Activated CD4-positive, alpha-beta memory T cell treated with anti-CD3 and anti-CD28 coated beads, Interleukin-2, amount 10 ng/mL, durations not matched to agents 7 days and 5 days (primary cell): ENCODE results near the gene MSI1. TPM values are rescaled to one million over a fixed set of nuclear protein-coding genes. Genes with fewer than 3 reads are reported as not detected.

Experiments used
- CTCF ChIA-PET: fragments of 350-600 bp; sonication (Branson Sonifier 250); formaldehyde crosslinking; loops from one replicate; lab custom pipeline; 2021; ENCODE audit warnings: antibody characterized with exemption, inconsistent platforms; lab: Charles Lee
- POLR2A ChIA-PET: fragments of 350-600 bp; sonication (Branson Sonifier 250); formaldehyde crosslinking; loops from one replicate; lab custom pipeline; 2021; ENCODE audit warnings: antibody characterized with exemption; lab: Charles Lee
- DNase-seq: peaks from one replicate; pipeline ENCODE4 v3.0.0-alpha.2; 2020
- H3K27ac Mint-ChIP-seq: one replicate; pipeline ENCODE4 v1.8.0; 2021; ENCODE audit warnings: mild to moderate bottlenecking, mixed read lengths
- H3K27me3 Mint-ChIP-seq: one replicate; pipeline ENCODE4 v1.8.0; 2021; ENCODE audit warnings: mixed read lengths
- H3K36me3 Mint-ChIP-seq: one replicate; pipeline ENCODE4 v1.8.0; 2021; ENCODE audit warnings: low read depth, mixed read lengths
- H3K4me1 Mint-ChIP-seq: one replicate; pipeline ENCODE4 v1.8.0; 2021; ENCODE audit warnings: mixed read lengths
- H3K4me3 Mint-ChIP-seq: one replicate; pipeline ENCODE4 v1.8.0; 2021; ENCODE audit warnings: mild to moderate bottlenecking, mixed read lengths
- H3K9me3 Mint-ChIP-seq: one replicate; pipeline ENCODE4 v1.8.0; 2021; ENCODE audit warnings: mixed read lengths
- total RNA-seq, 2 experiments: library from RNA; stranded (reverse); gene quantifications; one replicate each; pipeline ENCODE4 v1.2.3, GENCODE V29; 2021

Gene MSI1
- total RNA-seq, 2 experiments from 2014 or later = not detected

DNA sequence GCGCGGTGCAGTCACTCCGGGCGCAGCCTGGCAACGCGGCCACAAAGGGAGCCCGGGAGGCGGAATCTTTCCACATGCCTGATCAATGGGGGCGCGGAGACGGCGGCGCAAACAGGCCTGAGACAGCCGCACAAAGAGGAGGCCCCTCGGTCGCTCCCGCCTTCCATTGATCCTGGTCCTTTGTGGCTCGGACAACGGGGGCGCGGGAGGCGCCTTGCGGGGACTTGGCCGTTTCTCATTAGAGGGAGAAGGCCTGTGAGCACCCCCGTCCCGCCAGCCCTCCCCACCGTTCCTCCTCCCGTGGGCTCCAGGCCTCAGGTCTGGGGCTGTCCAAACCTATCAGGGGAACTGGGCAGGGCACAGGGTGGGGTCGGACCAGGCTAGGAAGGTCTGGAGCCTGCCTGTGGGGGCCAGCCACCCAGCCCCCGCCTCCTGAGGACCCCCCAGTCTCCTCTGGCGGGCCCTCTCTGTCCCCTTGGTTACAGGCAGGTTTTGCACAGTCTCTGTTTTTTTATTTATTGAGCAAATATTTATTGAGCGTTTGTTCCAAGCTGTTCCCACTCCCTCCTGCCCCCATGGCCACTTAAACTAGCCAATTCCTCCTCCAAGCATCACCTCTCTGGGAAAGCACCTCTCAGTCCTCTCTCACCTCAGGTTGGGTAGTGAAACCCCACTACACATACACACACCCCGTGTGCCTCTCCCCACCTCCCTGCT, 29.0 kb upstream of the MSI1 start:
- Mint-ChIP-seq H3K27ac (no peak overlapping the region), H3K4me3 (no peak overlapping the region), H3K4me1 (peaks cover 2% of the 10 kb centered on the region), H3K27me3 (peaks cover 22% of the 10 kb centered on the region), H3K9me3 (no peaks in the 10 kb centered on the region), H3K36me3 (no peaks in the 10 kb centered on the region)
- no peak for DNase-seq
- ChIA-PET CTCF (no interaction called here), POLR2A (no interaction called here)

DNA sequence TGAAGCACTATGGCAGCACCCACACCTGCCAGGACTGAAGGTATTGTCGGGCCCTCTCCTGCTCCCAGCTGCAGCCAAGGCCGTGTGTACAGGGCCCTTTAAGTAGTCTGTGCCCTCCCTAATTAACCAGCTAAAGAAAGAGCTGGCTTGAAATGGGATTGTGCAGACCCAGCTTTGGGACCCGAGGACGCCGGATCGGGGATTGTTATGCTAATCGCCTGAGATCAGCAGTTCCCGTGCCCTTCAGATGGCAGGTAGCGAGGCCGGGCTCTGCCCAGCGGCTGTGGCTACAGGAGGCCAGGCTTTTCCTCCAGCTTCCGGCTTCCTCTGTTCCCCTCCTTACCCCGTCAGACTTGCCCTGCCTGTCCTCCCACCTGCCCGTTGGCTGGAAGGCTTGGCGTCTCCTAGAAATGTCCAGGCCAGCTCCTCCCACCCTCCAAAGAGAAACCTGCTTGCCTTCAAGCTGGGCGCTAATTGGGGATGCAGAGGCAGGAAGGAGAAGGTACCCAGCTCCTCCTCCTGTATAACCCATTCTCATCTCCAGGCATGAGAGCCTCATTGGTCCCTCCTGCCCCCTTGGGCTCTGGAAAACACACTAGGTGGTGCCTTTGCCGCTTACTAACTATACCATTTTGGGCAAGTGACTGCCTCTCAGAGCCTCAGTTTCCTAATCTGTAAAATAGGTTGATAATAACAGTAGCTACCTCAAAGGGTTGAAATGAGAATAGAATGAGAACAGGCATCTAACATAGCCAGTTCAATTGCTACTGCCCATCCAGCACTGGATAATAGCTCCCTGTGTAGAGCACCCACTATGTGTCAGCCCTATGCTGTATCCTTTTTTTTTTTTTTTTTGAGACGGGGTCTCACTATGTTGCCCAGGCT, 25.8 kb upstream of the MSI1 start:
- H3K27me3 Mint-ChIP-seq = peaks cover 24% of the 10 kb centered on the region
- ChIA-PET POLR2A (interaction anchor here (0.9 to 1.7 kb wide), 3 partner anchors 9 to 28 kb away, joined by 3 read pairs; no protein-coding TSS in a partner anchor), CTCF (interaction anchor here (0.7 kb wide), 1 partner anchor 9 kb away, joined by 4 read pairs; no protein-coding TSS in a partner anchor)
- no peaks in the 10 kb centered on the region for H3K9me3 Mint-ChIP-seq
- H3K36me3 Mint-ChIP-seq = no peaks in the 10 kb centered on the region
- H3K4me1 Mint-ChIP-seq = peaks cover 2% of the 10 kb centered on the region
- H3K27ac Mint-ChIP-seq = no peak overlapping the region
- H3K4me3 Mint-ChIP-seq = no peak overlapping the region
- no peak for DNase-seq

DNA sequence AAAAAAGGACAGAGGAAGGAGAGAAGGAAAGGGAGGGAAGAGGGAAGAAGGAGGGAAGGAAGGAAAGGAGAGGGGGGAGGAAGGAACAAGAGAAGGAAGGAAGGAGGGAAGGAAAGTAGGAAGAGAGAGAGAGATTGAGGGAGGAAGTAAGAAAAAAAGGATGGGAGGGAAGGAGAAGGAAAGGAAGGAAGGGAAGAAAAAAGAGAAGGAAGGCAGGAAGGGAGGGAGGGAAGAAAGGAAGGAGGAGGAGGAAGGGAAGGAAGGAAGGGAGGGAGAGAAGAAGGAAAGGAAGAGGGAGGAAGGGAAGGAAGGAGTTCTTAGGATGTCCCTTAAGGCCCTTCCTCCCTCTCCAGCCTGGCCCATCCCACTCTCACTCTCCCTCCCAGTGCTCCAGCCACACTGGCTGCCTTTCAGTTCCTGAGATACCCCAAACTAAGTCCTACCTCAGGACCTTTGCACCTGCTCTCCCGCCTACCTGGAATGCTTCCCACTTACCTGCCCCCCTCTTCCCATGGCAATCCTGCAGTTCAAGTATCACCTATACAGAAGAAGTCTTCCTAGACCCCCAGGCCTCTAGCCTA, 21.7 kb upstream of the MSI1 start:
- Mint-ChIP-seq H3K9me3 (no peaks in the 10 kb centered on the region), H3K4me1 (peaks cover 2% of the 10 kb centered on the region), H3K27me3 (peaks cover 34% of the 10 kb centered on the region), H3K4me3 (no peak overlapping the region), H3K27ac (no peak overlapping the region), H3K36me3 (no peaks in the 10 kb centered on the region)
- ChIA-PET POLR2A (no interaction called here), CTCF (no interaction called here)
- no peak for DNase-seq

DNA sequence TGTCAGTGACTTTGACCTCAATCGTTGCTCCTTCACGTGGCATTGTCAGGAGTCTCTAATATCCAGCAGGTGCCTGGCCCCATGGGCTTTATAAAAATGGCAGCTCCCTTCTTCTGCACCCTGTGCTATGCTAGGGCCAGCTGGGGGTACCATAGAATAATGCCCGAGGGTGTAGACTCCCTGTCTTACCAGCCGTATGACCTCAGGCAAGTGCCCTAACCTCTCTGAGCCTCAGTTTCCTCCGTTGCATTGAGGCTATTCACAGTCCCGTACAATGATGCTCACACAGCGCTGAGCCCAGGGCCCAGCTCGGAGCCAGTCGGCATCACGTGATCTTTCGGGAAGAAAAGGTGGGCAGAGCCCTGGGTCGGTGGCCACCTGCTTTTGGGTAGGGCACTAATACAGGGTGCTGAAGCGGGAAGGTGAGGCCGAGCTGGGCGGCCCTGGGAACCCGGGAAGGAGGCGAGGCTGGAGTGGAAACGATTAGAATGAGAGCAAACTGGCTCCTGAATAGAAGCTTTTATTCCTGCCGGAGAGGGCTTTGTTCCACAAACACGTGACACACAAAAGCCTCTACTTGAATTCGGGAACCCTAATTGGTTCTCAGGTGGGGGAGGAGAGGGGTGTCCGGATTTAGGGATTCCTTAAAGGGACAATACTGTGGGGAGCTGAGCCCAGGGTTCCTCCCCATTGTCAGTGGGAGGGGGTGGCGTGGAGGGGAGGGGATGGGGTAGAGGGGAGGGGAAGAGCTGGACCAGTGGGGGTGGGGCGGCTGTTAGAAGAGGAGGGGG, 19.9 kb upstream of the MSI1 start:
- peaks cover 31% of the 10 kb centered on the region for H3K27me3 Mint-ChIP-seq
- no peak overlapping the region for H3K4me3 Mint-ChIP-seq
- H3K4me1 Mint-ChIP-seq = no peaks in the 10 kb centered on the region
- no peaks in the 10 kb centered on the region for H3K9me3 Mint-ChIP-seq
- POLR2A ChIA-PET = no interaction called here
- no peak for DNase-seq
- no peak overlapping the region for H3K27ac Mint-ChIP-seq
- no peaks in the 10 kb centered on the region for H3K36me3 Mint-ChIP-seq
- CTCF ChIA-PET = no interaction called here

DNA sequence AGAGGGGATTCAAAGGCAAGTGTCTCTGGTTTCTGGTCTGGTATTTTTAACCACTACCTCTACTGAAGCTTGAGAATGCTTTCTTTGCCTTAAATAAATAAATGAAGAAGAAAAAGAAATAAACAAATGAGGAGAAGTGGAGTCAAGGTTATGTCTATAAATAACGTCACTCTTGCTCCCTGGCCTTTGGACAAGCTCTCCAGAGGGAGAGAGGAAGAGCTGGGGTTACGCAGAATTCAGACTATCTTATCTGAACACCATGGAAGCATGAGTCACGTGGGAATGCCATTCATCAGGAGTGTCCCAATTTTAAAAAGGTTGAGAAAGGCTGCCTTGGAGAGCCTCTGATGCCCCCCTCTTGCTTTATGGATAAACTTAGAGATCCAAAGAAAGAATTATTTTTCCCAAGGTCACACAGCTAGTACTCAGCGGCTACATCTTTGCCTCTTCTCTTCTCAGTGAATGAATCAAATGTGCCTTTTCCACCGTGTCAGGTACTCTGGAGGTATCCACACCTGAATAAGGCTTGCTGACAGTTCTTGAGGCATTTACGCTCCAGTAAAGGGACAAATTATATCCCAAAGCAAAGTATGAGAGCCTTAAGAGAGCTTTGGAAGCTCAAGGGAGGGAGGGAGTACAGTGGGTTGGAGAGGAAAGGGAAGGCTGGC, 12.9 kb upstream of the MSI1 start:
- no peak overlapping the region for H3K4me3 Mint-ChIP-seq
- no peaks in the 10 kb centered on the region for H3K36me3 Mint-ChIP-seq
- no peak overlapping the region for H3K27ac Mint-ChIP-seq
- no peaks in the 10 kb centered on the region for H3K4me1 Mint-ChIP-seq
- H3K27me3 Mint-ChIP-seq = peaks cover 29% of the 10 kb centered on the region
- no peaks in the 10 kb centered on the region for H3K9me3 Mint-ChIP-seq
- ChIA-PET CTCF (interaction anchor here (1.0 to 1.2 kb wide), 2 partner anchors 16 to 21 kb away, joined by 3 read pairs; no protein-coding TSS in a partner anchor), POLR2A (interaction anchor here (1.0 kb wide), 1 partner anchor 14 kb away, joined by 3 read pairs; no protein-coding TSS in a partner anchor)
- no peak for DNase-seq

DNA sequence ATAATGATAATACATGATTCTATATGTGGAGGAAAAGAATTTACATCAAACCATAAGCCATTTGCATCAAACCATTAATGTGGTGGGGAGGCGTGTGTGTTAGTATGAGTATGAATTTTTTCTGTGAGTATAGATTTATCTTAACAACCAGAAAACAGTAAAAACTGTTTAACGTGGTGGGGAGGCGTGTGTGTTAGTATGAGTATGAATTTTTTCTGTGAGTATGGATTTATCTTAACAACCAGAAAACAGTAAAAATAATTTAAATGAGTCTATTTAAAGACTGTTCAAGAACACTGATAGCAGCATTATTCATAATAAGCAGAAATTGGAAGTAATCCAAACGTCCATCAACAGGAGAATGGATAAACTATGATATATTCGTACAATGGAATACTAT, 9.1 kb upstream of the MSI1 start:
- CTCF ChIA-PET = no interaction called here
- peaks cover 44% of the 10 kb centered on the region for H3K27me3 Mint-ChIP-seq
- H3K27ac Mint-ChIP-seq = no peak overlapping the region

DNA sequence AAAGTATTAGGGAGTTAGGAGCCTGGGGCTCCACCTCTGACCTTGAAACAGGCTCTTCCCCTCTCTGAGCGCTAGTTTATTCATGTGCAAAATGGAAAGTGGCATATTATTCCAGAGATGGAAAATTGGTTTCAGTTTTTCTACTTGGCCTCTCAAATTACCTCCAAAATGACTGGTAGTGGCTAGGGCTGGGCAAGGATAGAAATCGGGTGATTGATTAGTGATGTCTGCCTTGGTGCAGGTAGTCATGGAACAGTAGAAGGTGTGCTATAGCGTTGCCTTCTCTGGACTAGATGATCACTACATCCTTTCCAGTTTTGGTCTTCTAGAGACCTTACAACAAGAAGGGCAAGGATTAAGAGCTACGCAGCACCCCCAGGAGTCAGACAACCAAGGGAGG, 8.6 kb upstream of the MSI1 start:
- H3K9me3 Mint-ChIP-seq = no peaks in the 10 kb centered on the region
- DNase-seq = no peak
- CTCF ChIA-PET = no interaction called here
- no peak overlapping the region for H3K4me3 Mint-ChIP-seq
- no peaks in the 10 kb centered on the region for H3K36me3 Mint-ChIP-seq
- peaks cover 48% of the 10 kb centered on the region for H3K27me3 Mint-ChIP-seq
- no peak overlapping the region for H3K27ac Mint-ChIP-seq
- no peaks in the 10 kb centered on the region for H3K4me1 Mint-ChIP-seq
- POLR2A ChIA-PET = no interaction called here

More for the DNA sequence above, 9.1 kb upstream of the MSI1 start:
- no peak for DNase-seq
- no peaks in the 10 kb centered on the region for H3K4me1 Mint-ChIP-seq
- no peaks in the 10 kb centered on the region for H3K9me3 Mint-ChIP-seq
- POLR2A ChIA-PET = no interaction called here
- no peak overlapping the region for H3K4me3 Mint-ChIP-seq
- no peaks in the 10 kb centered on the region for H3K36me3 Mint-ChIP-seq

DNA sequence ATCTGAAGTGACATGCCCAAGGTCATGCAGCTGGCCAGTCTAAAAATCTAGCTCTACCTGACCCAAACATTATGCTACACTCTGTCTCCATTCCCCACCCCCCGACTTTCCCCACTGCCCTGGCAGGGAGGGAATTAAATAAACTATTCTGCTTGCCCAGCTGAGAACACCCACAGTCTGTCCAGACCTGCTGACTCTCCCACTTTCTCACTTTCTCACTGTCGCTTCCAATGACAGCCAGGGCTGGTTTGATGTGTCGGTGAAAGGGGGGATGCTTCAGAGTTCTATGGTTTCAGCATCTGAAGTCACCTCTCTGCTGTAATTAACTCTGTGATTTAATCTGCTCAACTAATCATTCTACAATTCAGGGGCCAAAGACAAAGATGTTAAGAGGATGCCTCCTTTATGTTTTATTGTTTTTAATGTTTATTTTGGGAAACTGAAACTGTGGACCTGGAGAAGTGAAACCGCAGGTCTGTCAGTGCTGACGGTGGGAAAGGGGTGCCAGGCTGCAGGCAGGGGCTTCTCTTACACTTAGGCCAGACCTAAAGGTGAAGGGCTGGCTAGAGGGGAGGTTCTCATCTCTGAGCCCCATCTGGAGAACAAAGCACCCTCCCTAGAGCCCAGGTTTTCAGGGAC, 8.1 kb upstream of the MSI1 start:
- Mint-ChIP-seq H3K4me1 (no peaks in the 10 kb centered on the region), H3K27ac (no peak overlapping the region), H3K36me3 (no peaks in the 10 kb centered on the region), H3K9me3 (no peaks in the 10 kb centered on the region), H3K27me3 (peaks cover 50% of the 10 kb centered on the region), H3K4me3 (no peak overlapping the region)
- CTCF ChIA-PET = no interaction called here
- POLR2A ChIA-PET = no interaction called here
- no peak for DNase-seq

DNA sequence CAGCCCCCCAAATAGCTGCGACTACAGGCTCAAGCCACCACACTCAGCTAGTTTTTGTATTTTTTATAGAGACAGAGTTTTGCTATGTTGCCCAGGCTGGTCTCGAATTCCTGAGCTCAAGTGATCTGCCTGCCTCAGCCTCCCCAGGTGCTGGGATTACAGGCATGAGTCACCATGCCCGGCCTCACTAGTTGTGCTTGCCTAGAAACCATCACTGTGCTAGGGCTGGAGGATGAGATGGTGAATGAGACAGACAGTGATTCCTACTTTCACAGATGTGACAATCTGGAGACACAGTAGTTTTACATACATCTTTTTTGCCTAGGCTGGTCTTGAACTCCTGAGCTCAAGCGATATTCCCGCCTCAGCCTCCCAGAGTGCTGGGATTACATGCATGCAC, 7.5 kb upstream of the MSI1 start:
- no peak overlapping the region for H3K27ac Mint-ChIP-seq
- CTCF ChIA-PET = no interaction called here
- H3K4me3 Mint-ChIP-seq = no peak overlapping the region
- no peaks in the 10 kb centered on the region for H3K36me3 Mint-ChIP-seq
- H3K9me3 Mint-ChIP-seq = no peaks in the 10 kb centered on the region
- peaks cover 53% of the 10 kb centered on the region for H3K27me3 Mint-ChIP-seq
- POLR2A ChIA-PET = no interaction called here
- H3K4me1 Mint-ChIP-seq = no peaks in the 10 kb centered on the region
- DNase-seq = no peak

DNA sequence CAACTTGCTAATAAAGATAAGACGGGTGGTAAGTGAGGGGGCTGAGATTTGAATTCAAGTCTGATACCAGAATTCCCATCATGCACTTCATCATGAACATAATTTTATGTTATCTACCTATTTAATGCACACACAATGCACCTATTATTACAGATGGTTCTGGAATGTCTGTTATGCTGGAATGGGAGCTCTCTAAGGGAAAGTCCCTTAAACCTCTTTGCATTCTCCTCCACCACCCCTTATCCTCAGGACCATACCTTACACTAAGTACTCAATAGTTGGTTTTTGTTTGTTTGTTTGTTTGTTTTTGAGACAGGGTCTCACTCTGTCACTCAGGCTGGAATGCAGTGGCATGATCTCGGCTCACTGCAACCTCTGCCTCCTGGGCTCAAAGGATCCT, 7.0 kb upstream of the MSI1 start:
- no peaks in the 10 kb centered on the region for H3K36me3 Mint-ChIP-seq
- peaks cover 55% of the 10 kb centered on the region for H3K27me3 Mint-ChIP-seq
- no peak overlapping the region for H3K4me3 Mint-ChIP-seq
- no peaks in the 10 kb centered on the region for H3K4me1 Mint-ChIP-seq
- CTCF ChIA-PET = interaction anchor here (1.4 kb wide), 1 partner anchor 9 kb away, joined by 5 read pairs; no protein-coding TSS in a partner anchor
- POLR2A ChIA-PET = no interaction called here
- no peak overlapping the region for H3K27ac Mint-ChIP-seq
- DNase-seq = no peak
- no peaks in the 10 kb centered on the region for H3K9me3 Mint-ChIP-seq

DNA sequence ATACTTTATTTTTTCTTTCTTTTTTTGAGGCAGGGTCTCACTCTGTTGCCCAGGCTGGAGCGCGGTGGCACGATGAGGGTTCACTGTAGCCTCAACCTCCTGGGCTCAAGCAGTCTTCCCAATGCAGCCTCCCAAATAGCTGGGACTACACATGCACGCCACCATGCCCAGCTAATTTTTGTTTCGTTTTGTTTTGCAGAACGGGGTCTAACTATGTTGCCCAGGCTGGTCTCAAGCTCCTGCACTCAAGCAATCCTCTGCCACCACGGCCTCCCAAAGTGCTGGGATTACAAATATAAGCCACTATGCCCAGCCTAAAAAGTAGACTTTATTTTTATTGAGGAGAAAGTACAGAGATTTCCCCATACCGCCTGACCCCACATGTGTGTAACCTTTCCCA, 4.7 kb upstream of the MSI1 start:
- H3K27me3 Mint-ChIP-seq = peaks cover 70% of the 10 kb centered on the region
- ChIA-PET POLR2A (no interaction called here), CTCF (no interaction called here)
- peaks cover 12% of the 10 kb centered on the region for H3K4me1 Mint-ChIP-seq
- H3K4me3 Mint-ChIP-seq = no peak overlapping the region
- H3K27ac Mint-ChIP-seq = no peak overlapping the region
- H3K9me3 Mint-ChIP-seq = no peaks in the 10 kb centered on the region
- no peaks in the 10 kb centered on the region for H3K36me3 Mint-ChIP-seq
- DNase-seq = no peak
